ENCODE data around the gene TRAF1.

Gene TRAF1

GRCh38 chr9:120870206-120870605 is 56.4 kb downstream of the TRAF1 start:
- DNase-seq (ENCODE audit: low spot score), result no peak

- DNase-seq (ENCODE audit: low spot score), result no peak
Observed at GRCh38 chr9:120869726-120870125, 56.9 kb downstream of the TRAF1 start.

GRCh38 chr9:120869360-120869687 is 57.3 kb downstream of the TRAF1 start:
- no peak for DNase-seq (ENCODE audit: low spot score)

DNA sequence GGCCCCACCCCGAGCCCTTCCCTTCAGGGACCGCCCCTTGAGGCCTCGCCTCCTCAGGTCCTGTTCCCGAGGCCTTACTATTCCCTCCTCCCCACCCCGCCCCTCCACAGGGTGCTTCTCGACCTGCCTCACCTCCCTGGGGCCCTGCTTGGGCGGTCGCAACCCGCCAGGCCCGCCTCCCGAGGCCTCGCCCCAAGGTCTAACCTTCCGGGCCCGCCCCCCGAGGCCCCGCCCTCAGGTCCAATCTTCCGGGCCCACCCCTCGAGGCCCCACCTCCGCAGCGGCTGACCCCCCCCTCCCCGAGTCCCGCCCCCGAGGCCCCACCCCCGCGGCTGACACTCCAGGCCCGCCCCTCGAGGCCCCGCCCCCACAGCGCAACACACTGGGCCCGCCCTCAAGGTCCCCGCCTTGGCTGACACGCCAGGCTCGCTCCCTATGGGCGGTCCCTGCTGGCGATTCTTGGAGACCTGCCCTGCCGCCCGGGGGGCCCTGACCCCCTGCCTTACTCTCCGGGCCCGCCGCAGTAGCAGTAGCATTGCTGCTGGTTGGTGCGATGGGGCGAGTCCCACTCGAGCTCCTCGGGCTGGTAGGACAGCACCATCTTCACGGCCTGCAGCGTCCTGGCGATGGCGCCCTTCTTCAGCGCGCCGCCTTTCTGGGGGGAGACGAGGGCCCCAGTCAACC is 57.8 kb downstream of the TRAF1 start:
- peak; percentile 98 for DNase-seq (ENCODE audit: low spot score)

DNA sequence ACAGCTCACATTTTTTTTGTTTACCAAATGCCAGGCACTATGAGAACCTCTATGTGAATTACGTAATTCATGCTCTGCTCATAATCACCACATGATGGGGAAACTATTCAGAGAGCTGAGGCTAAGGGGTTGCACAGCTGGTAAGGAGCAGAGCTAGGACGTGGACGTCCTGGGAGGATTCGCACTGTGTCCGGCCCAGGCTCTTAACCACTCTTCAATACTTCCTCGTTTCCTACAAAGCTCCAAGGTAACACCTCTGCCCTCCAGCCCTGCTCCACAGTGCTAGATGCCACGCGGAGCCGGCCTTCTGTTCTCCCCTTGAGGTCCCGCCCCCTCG is 58.3 kb downstream of the TRAF1 start:
- DNase-seq (ENCODE audit: low spot score), result no peak

- no peak for DNase-seq (ENCODE audit: low spot score)
Observed at GRCh38 chr9:120867676-120868338, 58.8 kb downstream of the TRAF1 start.

- no peak for DNase-seq (ENCODE audit: low spot score)
Observed at GRCh38 chr9:120866651-120867050, 59.9 kb downstream of the TRAF1 start.

DNA sequence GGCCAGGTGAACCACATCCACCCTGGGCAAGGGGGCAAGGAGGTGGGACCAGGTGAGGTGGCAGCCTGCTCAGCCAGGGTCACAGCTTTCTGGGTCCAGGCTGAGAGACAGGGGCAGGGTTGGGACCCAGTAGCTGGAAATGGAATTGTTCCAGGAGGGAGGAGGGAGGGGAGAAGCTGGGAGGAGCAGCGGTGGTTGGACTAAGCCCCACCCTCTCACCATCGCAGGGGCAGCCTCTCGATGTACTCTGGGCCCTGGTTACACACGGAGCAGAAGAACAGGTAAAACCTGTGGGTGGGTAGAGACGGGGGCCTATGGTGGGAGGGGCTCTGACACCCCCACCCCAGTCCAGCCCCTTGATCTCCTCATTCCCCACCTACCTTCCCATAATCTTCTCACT is 60.8 kb downstream of the TRAF1 start:
- no peak for DNase-seq (ENCODE audit: low spot score)

GRCh38 chr9:120865176-120865575 is 61.4 kb downstream of the TRAF1 start:
- no peak for DNase-seq (ENCODE audit: low spot score)

- no peak for DNase-seq (ENCODE audit: low spot score)
Observed at GRCh38 chr9:120864719-120865118, 61.9 kb downstream of the TRAF1 start.

GRCh38 chr9:120863833-120864232 is 62.8 kb downstream of the TRAF1 start:
- no peak for DNase-seq (ENCODE audit: low spot score)

DNA sequence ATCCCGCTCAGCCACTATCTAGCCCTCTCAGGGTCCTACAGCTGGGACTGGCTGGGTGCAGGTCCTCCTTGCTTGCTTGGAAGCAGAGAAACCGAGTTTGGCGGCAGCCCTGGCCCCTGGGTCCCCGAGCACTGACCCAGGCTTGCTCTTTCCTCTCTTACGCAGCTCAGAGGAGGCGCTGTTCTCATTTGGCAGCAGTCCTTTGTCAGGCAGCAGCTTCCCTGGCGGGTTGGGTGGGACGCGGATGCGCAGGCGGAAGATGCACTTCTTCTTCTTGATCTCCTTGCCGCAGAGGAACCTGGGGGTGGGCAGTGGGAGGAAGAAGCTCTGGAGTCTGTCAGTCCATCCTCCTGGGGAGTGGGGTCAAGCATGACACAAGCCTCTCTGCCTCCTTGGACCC is 64.1 kb downstream of the TRAF1 start:
- no peak for DNase-seq (ENCODE audit: low spot score)

GRCh38 chr9:120861935-120862334 is 64.7 kb downstream of the TRAF1 start:
- no peak for DNase-seq (ENCODE audit: low spot score)

DNA sequence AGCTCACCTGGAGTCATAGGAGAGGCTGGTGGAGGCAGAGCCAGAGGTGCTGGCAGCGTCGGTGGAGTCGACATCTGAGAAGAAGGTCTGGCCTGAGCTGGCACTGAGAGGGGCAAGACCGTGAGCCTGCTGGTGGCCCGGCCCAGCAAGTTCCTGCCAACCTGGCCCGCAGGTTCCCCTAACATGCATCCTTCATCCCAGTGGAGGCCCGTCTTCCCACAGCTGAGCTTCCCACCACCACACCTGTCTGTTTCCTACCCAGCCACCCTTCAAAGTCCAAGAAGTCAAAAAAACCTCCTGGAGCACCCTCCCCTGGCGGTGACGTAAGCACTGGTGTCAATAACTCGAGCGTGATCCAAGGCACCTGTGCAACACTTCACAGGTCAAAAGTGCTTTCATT is 66.5 kb downstream of the TRAF1 start:
- DNase-seq (ENCODE audit: low spot score), result no peak

GRCh38 chr9:120859361-120859760 is 67.2 kb downstream of the TRAF1 start:
- DNase-seq (ENCODE audit: low spot score), result no peak

GRCh38 chr9:120857902-120858301 is 68.7 kb downstream of the TRAF1 start:
- no peak for DNase-seq (ENCODE audit: low spot score)

DNA sequence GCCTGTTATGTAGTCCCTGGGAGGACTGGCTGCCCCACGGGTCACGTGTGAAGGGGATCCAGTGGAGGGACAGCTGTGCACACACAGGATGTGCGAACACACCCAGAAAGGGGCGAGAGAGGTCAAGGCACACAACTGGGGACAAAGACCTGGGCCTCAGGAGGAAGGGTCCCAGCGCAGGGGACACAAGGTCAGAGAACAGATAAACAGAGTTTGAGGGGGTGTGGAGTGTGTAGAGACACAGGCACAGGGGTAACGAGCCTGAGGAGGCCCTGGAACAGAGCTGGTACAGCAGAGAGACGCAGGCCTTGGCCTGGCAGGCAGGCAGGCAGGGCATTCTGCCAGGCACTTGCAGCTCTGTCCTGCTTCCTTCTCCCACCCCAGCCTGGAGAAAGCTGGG is 69.1 kb downstream of the TRAF1 start:
- DNase-seq (ENCODE audit: low spot score), result no peak

- no peak for DNase-seq (ENCODE audit: low spot score)
Observed at GRCh38 chr9:120856700-120857099, 69.9 kb downstream of the TRAF1 start.

DNA sequence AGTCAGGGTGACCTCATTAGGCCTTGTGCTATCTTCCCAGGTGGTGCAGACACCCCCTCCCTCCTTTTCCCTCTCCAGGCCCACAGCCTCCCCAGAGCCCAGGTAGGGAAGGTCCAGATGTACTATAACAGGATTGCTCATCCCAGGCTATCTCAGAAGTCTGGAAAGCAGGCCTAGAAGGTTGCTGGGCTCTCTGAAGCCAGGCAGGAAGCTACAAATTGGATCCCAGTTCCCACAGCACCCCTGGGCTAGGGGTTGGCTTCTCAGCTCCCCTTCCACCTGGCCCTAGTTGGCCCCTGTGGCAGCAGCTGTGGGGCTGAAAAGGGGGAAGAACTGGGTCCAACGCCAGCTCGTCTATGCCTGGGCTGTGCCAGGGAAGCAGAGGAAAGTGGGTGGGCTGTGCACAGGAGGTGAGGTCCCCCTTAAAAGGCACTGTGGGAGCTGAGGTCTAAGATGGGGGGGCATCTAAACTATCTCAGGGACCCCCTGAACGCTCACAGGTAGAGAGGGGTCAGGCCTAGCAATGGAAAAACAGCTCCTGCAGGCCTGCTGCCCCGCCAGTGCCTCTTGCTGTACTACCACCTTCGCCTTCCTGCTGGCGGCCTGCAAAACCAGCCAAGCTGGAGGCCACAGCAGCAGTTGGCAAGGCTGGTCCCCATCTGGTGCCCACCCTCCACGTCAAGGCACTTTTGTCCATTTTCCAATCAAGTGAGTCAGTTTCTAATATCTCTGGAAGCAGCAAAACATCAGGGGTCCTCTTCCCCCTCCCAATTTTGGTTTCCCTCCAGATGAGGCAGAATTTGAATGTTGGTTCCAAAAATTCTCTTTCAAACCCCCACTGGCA is 70.5 kb downstream of the TRAF1 start:
- no peak for DNase-seq (ENCODE audit: low spot score)

GRCh38 chr9:120854596-120855327 is 71.8 kb downstream of the TRAF1 start:
- no peak for DNase-seq (ENCODE audit: low spot score)

DNA sequence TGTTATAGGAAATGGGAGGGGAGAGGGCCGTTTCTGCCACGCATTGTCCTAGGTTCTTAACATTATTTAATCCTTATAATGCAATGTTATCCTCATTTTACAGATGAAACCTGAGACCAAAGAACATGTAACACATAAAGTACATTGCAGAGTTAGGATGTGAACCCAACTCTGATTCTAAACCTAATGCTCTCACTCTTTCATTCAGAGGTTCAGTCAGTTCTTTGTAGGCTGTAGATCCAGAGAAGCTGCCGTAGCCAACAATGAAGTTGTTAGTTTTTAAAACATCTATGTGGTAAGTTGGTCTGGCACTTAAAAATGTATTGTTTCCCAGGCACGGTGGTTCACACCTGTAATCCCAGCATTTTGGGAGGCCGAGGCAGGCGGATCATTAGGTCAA is 73.4 kb downstream of the TRAF1 start:
- DNase-seq (ENCODE audit: low spot score), result no peak
